Activated CD4-positive, alpha-beta T cell treated with anti-CD3 and anti-CD28 coated beads, Interleukin-2, amount 10 ng/mL, durations not matched to agents 7 days and 5 days (primary cell): ENCODE measurements around the gene NCBP2L. TPM values are rescaled to one million over a fixed set of nuclear protein-coding genes. Genes with fewer than 3 reads are reported as not detected.

Experiments
- CTCF ChIA-PET: fragments of 350-600 bp; sonication (Branson Sonifier 250); formaldehyde crosslinking; loops from one replicate; lab custom pipeline; 2021; ENCODE audit warnings: antibody characterized with exemption; lab: Charles Lee
- POLR2A ChIA-PET: fragments of 350-600 bp; sonication (Branson Sonifier 250); formaldehyde crosslinking; loops from one replicate; lab custom pipeline; 2021; ENCODE audit warnings: antibody characterized with exemption; lab: Charles Lee
- DNase-seq: peaks from one replicate; pipeline ENCODE4 v3.0.0-alpha.2; 2020
- H3K27ac Mint-ChIP-seq: one replicate; pipeline ENCODE4 v1.8.0; 2021; ENCODE audit warnings: mild to moderate bottlenecking, moderate library complexity, mixed read lengths
- H3K27me3 Mint-ChIP-seq: one replicate; pipeline ENCODE4 v1.8.0; 2021; ENCODE audit warnings: mixed read lengths
- H3K36me3 Mint-ChIP-seq: one replicate; pipeline ENCODE4 v1.8.0; 2021; ENCODE audit warnings: low read depth, mixed read lengths
- H3K4me1 Mint-ChIP-seq: one replicate; pipeline ENCODE4 v1.8.0; 2021; ENCODE audit warnings: mixed read lengths
- H3K4me3 Mint-ChIP-seq: one replicate; pipeline ENCODE4 v1.8.0; 2021; ENCODE audit warnings: mild to moderate bottlenecking, moderate library complexity, mixed read lengths
- H3K9me3 Mint-ChIP-seq: one replicate; pipeline ENCODE4 v1.8.0; 2021; ENCODE audit warnings: mixed read lengths
- total RNA-seq, 2 experiments: library from RNA; stranded (reverse); gene quantifications; one replicate each; pipeline ENCODE4 v1.2.3, GENCODE V29; 2021

NCBP2L gene
- total RNA-seq, 2 experiments from 2014 or later, result not detected

DNA sequence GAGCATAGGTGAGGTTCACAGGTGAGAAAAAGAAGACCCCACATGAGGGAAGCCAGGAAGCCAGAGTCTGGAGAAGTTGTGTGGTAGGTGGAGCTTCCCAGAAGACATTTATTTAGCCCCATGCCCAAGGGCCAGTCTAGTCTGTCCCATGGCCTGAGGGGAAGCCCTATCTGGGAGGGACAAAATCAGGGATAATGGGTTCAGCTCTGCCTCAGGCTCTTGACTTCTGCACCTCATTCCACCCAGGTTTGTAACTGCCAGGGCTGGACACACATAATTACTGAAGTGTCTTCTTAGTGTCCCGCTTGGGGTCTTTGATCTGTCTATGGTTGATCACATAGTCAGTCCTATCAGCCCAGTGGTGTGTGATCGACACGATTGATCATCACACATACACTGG, 38.0 kb upstream of the NCBP2L start:
- Mint-ChIP-seq H3K9me3 (no peaks in the 10 kb centered on the region), H3K36me3 (no peaks in the 10 kb centered on the region), H3K27me3 (peaks cover 3% of the 10 kb centered on the region), H3K27ac (no peak overlapping the region), H3K4me3 (no peak overlapping the region), H3K4me1 (peaks cover 28% of the 10 kb centered on the region)
- CTCF ChIA-PET, result interaction anchor here (1.2 to 1.5 kb wide), 3 partner anchors 10 to 76 kb away, joined by 3 to 9 read pairs (median 3); no protein-coding TSS in a partner anchor
- POLR2A ChIA-PET, result no interaction called here
- no peak for DNase-seq

- POLR2A ChIA-PET, result interaction anchor here (0.5 kb wide), 1 partner anchor 73 kb away, joined by 5 read pairs; no protein-coding TSS in a partner anchor
- Mint-ChIP-seq H3K27me3 (peaks cover 3% of the 10 kb centered on the region), H3K27ac (peak overlapping the region; percentile 96), H3K9me3 (no peaks in the 10 kb centered on the region), H3K4me1 (peaks cover 26% of the 10 kb centered on the region), H3K4me3 (peak overlapping the region; percentile 70), H3K36me3 (no peaks in the 10 kb centered on the region)
- DNase-seq, result no peak
- CTCF ChIA-PET, result interaction anchor here (0.7 to 1.6 kb wide), 7 partner anchors 8 to 82 kb away, joined by 3 to 6 read pairs (median 5); no protein-coding TSS in a partner anchor
These were observed 36.1 kb upstream of the NCBP2L start for GRCh38 chrX:107741404-107741790.

DNA sequence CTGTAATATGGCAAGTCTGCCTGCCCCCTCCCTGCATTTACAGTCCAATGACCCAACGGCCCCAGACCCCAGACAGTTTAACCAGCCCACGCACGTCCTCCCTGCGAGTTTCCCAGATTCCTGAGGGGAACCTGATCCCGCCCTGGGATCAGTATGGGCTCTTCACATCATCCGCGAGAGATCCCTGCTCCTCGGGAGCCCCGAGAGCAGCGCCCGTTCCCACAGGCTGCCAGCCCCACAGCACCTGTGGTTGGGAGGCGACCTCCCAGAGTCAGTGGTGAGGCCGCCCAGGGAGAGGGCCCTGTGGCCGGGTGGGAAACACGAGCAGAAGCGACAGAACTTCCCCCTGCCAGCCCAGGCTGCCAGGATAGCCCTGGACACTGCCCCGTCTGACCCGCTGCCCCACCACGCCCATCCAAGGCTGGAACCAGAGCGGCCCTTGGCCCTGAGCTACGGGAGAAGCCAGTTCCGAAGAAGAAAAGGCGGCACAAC, 34.8 kb upstream of the NCBP2L start:
- Mint-ChIP-seq H3K4me3 (peak overlapping the region; percentile 70), H3K36me3 (no peaks in the 10 kb centered on the region), H3K4me1 (peaks cover 26% of the 10 kb centered on the region), H3K9me3 (no peaks in the 10 kb centered on the region), H3K27me3 (peaks cover 3% of the 10 kb centered on the region), H3K27ac (peak overlapping the region; percentile 96)
- ChIA-PET CTCF (interaction anchor here (0.8 to 1.6 kb wide), 2 partner anchors 14 to 19 kb away, joined by 3 to 5 read pairs; no protein-coding TSS in a partner anchor), POLR2A (interaction anchor here (0.6 kb wide), 1 partner anchor 10 kb away, joined by 3 read pairs; no protein-coding TSS in a partner anchor)
- DNase-seq, result no peak

GRCh38 chrX:107743995-107744394, 33.5 kb upstream of the NCBP2L start:
- DNase-seq, result no peak
- H3K36me3 Mint-ChIP-seq, result no peaks in the 10 kb centered on the region
- peaks cover 3% of the 10 kb centered on the region for H3K27me3 Mint-ChIP-seq
- ChIA-PET POLR2A (interaction anchor here (0.7 kb wide), 1 partner anchor 121 kb away, joined by 4 read pairs; no protein-coding TSS in a partner anchor), CTCF (interaction anchor here (0.9 to 1.5 kb wide), 3 partner anchors 12 to 32 kb away, joined by 3 to 4 read pairs (median 4); partner anchors contain the start of gene TSC22D3)
- H3K4me3 Mint-ChIP-seq, result no peak overlapping the region
- H3K27ac Mint-ChIP-seq, result peak overlapping the region; percentile 36
- H3K4me1 Mint-ChIP-seq, result peaks cover 26% of the 10 kb centered on the region
- H3K9me3 Mint-ChIP-seq, result no peaks in the 10 kb centered on the region

DNA sequence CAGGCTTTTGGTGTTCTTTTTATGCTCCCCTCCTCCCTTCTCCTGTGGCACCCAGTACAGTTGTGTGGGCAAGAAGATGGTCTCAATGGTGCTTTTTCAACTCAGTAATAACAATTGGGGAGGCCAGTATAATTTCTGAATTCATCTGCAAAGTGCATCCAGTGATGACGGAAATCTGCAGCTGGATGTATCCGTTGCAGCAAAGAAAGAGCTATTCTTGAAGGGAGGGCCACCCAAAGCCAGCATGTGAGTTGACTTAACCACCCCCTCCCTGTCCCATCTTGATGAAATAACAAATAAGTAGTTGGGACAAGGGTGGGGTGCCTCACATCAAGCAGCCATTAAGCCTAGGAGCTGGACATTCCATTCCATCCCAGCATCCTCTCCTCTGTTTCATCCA, 32.7 kb upstream of the NCBP2L start:
- no peak overlapping the region for H3K27ac Mint-ChIP-seq
- no peak for DNase-seq
- peaks cover 3% of the 10 kb centered on the region for H3K27me3 Mint-ChIP-seq
- ChIA-PET CTCF (interaction anchor here (1.5 kb wide), 1 partner anchor 31 kb away, joined by 4 read pairs; the partner anchor contains the start of gene TSC22D3), POLR2A (no interaction called here)
- no peaks in the 10 kb centered on the region for H3K9me3 Mint-ChIP-seq
- H3K4me1 Mint-ChIP-seq, result peaks cover 25% of the 10 kb centered on the region
- no peak overlapping the region for H3K4me3 Mint-ChIP-seq
- H3K36me3 Mint-ChIP-seq, result no peaks in the 10 kb centered on the region

GRCh38 chrX:107747596-107748161, 29.9 kb upstream of the NCBP2L start:
- ChIA-PET CTCF (interaction anchor here (1.2 kb wide), 1 partner anchor 9 kb away, joined by 3 read pairs; no protein-coding TSS in a partner anchor), POLR2A (no interaction called here)
- Mint-ChIP-seq H3K27me3 (no peaks in the 10 kb centered on the region), H3K27ac (no peak overlapping the region), H3K36me3 (no peaks in the 10 kb centered on the region), H3K9me3 (no peaks in the 10 kb centered on the region), H3K4me3 (no peak overlapping the region), H3K4me1 (peaks cover 1% of the 10 kb centered on the region)
- DNase-seq, result no peak

DNA sequence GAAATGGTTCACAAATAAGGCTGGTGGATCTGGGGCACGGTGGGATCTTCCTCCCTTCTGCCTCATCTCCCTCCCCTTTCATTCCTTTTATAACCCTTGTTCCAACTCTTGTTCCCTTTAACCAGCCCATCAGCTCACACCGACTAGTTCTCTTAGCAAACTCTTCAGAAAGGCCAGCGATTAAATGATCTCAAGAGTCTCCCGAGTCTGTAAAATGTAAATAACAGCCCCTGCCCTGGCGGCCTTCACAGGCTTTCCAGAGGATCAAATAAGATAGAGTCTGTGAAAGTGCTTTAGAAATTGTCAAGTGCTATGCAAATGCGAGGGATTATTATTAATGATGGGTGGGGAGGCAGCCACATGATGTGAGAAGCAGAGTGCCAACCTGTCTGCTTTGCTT, 29.0 kb upstream of the NCBP2L start:
- DNase-seq, result no peak
- H3K27me3 Mint-ChIP-seq, result no peaks in the 10 kb centered on the region
- H3K27ac Mint-ChIP-seq, result peak overlapping the region; percentile 46
- no peaks in the 10 kb centered on the region for H3K9me3 Mint-ChIP-seq
- H3K4me1 Mint-ChIP-seq, result no peaks in the 10 kb centered on the region
- ChIA-PET POLR2A (no interaction called here), CTCF (interaction anchor here (1.2 kb wide), 1 partner anchor 10 kb away, joined by 3 read pairs; no protein-coding TSS in a partner anchor)
- no peak overlapping the region for H3K4me3 Mint-ChIP-seq
- H3K36me3 Mint-ChIP-seq, result no peaks in the 10 kb centered on the region

DNA sequence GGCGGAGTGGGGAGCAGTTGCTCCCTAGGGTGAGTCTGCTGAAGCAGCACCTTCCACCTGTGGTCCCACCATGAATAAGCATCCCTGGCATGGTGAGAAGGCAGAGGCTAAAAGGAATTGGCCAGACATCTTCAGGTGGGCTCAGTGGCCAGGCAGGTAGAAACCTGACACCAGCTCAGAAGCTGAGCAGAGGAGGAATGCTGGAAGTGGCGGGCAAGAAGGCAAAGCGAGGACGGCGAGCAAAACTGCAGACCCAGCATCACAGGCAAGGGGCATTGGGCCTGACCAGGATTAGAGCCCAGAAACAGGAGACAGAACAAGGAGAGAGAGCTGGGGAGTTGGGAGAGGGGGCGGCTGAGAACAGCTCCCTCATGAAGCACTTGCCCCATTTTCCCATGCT, 27.3 kb upstream of the NCBP2L start:
- no peak for DNase-seq
- Mint-ChIP-seq H3K27me3 (no peaks in the 10 kb centered on the region), H3K4me1 (peaks cover 2% of the 10 kb centered on the region), H3K9me3 (no peaks in the 10 kb centered on the region), H3K27ac (no peak overlapping the region), H3K4me3 (no peak overlapping the region), H3K36me3 (no peaks in the 10 kb centered on the region)
- CTCF ChIA-PET, result interaction anchor here (1.3 to 2.7 kb wide), 2 partner anchors 13 to 33 kb away, joined by 4 to 8 read pairs; no protein-coding TSS in a partner anchor
- POLR2A ChIA-PET, result no interaction called here

DNA sequence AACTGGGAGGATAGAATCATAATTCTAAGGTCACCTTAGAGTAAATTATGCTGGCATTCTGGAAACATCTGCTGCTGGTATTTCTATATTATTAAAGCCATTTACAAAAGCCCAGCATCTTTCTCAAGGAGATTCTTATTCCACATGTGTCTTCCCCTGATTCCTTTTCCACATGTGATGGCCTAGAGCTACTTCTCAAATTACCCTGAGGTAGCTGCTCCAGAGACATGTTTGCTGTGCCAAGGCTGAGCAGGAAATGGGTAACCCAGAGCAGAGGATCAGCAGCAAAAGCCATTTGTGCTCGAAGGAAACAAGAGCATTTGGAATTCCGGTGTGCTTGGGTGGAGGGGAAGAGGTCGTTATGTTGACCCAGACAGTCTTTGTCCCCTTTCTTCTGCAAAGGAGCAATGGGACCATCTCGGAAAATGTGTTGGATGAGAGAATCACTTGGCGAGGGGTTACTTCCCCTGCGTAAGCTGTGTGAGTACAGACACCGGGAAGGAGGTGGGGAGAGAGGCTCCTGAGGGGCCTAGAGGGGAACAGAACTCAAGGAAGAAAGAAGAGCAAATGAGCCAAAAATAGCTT, 26.6 kb upstream of the NCBP2L start:
- Mint-ChIP-seq H3K27ac (no peak overlapping the region), H3K4me1 (peaks cover 8% of the 10 kb centered on the region), H3K9me3 (no peaks in the 10 kb centered on the region), H3K27me3 (no peaks in the 10 kb centered on the region), H3K4me3 (no peak overlapping the region), H3K36me3 (no peaks in the 10 kb centered on the region)
- no peak for DNase-seq
- ChIA-PET POLR2A (no interaction called here), CTCF (interaction anchor here (0.7 to 2.7 kb wide), 3 partner anchors 13 to 33 kb away, joined by 3 to 8 read pairs (median 4); no protein-coding TSS in a partner anchor)

DNA sequence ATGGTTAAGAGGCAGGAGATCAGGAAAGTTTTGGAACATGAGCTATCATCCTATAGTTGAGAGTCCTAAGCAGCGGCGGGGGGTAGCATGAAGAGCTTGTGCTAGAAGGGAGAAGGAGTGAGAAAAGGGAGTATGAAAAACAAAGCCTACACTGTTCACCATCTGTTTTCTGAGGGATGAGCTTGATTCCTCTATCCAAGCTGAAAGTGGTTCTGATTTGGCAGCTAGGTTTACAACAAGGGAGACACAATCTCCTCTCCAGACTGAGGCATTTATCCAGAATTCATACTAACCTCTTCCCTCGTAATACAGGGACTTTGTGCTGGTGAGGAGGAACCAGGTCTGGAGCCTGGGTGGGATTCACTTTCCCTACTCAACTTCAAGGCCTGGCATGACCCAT, 25.5 kb upstream of the NCBP2L start:
- Mint-ChIP-seq H3K9me3 (no peaks in the 10 kb centered on the region), H3K4me3 (no peak overlapping the region), H3K27ac (no peak overlapping the region), H3K4me1 (peaks cover 8% of the 10 kb centered on the region), H3K36me3 (no peaks in the 10 kb centered on the region), H3K27me3 (no peaks in the 10 kb centered on the region)
- ChIA-PET POLR2A (interaction anchor here (0.7 kb wide), 1 partner anchor 10 kb away, joined by 3 read pairs; no protein-coding TSS in a partner anchor), CTCF (interaction anchor here (1.1 to 2.7 kb wide), 5 partner anchors 10 to 87 kb away, joined by 3 to 8 read pairs (median 3); partner anchors contain the start of gene NCBP2L)
- DNase-seq, result no peak

DNA sequence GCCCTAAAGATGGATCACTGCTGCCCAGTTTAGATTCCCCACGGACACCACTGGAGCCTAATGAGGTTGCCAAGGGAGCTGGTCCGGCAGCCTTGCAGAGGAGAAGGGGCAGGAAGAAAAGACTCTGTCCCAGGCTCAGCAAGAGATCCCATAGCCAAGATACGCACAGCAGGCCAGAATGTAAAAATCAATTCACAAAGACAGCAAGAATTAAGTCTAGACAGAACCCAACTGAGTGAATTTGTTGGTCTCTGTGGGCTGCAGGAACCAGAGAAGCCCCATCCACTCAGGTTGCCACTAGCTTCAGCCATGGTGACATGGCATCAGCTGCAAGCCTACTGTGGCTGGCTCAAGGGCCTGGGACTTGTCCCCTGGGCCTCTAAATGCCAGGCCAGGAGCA, 24.8 kb upstream of the NCBP2L start:
- Mint-ChIP-seq H3K9me3 (no peaks in the 10 kb centered on the region), H3K4me1 (peaks cover 8% of the 10 kb centered on the region), H3K27ac (no peak overlapping the region), H3K36me3 (no peaks in the 10 kb centered on the region), H3K4me3 (no peak overlapping the region), H3K27me3 (no peaks in the 10 kb centered on the region)
- POLR2A ChIA-PET, result interaction anchor here (0.7 kb wide), 1 partner anchor 10 kb away, joined by 3 read pairs; no protein-coding TSS in a partner anchor
- CTCF ChIA-PET, result interaction anchor here (1.1 to 1.4 kb wide), 4 partner anchors 9 to 87 kb away, joined by 3 to 4 read pairs (median 3); partner anchors contain the start of gene NCBP2L
- no peak for DNase-seq

DNA sequence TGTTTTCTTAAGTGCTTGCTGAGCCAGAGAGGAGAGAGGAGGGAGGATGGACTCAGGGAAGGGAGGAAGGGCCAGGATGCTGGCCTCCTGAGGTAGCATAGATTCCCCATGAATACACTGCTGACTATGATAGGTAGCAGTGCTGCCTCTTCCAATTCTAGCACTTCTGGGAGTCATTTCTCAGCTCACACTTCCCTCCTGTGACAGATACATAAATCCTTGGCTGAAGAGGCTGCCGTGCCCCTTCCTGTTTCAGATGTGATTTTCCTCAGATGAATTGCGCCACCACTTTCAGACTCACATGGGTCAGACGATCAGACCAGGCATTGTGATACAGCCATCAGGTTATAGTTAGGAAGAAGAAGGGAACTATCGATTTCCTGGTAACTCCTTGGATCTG, 24.3 kb upstream of the NCBP2L start:
- H3K4me1 Mint-ChIP-seq, result peaks cover 8% of the 10 kb centered on the region
- H3K27ac Mint-ChIP-seq, result no peak overlapping the region
- ChIA-PET CTCF (interaction anchor here (0.6 to 1.3 kb wide), 4 partner anchors 13 to 182 kb away, joined by 3 to 4 read pairs (median 3); no protein-coding TSS in a partner anchor), POLR2A (no interaction called here)
- no peaks in the 10 kb centered on the region for H3K27me3 Mint-ChIP-seq
- H3K4me3 Mint-ChIP-seq, result no peak overlapping the region
- no peaks in the 10 kb centered on the region for H3K36me3 Mint-ChIP-seq
- no peaks in the 10 kb centered on the region for H3K9me3 Mint-ChIP-seq
- no peak for DNase-seq
